Fibroblast of the aortic adventitia (primary cell): ENCODE data around the gene NPSR1. TPM values are rescaled to one million over a fixed set of nuclear protein-coding genes. Genes with fewer than 3 reads are reported as not detected.

ENCODE experiments used
- DNase-seq: peaks from one replicate; pipeline ENCODE4 v3.0.0-alpha.2; 2010; ENCODE audit warnings: low read depth
- H3K4me3 ChIP-seq: 2 replicates; pipeline ENCODE4 v1.5.1; 2011; ENCODE audit warnings: low read depth, mild to moderate bottlenecking, control low read depth, low read length, moderate library complexity
- total RNA-seq: library from RNA; depleted of rRNA; stranded (reverse); fragments of >200 nt; gene quantifications from 2 replicates; pipeline ENCODE4 v1.2.3, GENCODE V29; 2012; ENCODE audit warnings: low replicate concordance
- TF ChIP-seq, protein P1 (sequence below): IDR thresholded peaks from 2 replicates; pipeline ENCODE4 v1.5.1; 2011; ENCODE audit warnings: mild to moderate bottlenecking, low read length, control low read depth, inconsistent platforms; ENCODE audit not compliant: insufficient read depth

The NPSR1 gene
- total RNA-seq, 1 donor: not detected

DNA sequence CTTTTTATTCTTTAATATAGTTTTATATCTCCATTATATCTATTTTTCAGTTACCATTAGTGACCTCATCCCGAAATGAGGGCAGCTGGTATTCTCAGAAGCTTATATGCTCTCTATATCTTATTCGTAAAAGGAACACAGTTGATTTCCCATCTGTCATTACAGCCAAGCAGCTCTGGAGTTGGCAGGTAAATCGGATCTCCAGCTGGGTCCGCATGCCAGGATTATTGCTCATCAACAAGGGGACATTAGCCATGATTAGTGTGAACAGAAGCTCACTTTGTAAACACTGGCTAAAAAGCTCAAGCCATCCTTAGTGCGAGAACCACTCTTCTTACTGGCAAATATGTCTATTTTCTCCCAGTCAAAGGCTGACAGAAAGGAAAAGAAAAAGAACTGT, 180.3 kb downstream of the NPSR1 start:
- TF ChIP-seq, protein P1, sequence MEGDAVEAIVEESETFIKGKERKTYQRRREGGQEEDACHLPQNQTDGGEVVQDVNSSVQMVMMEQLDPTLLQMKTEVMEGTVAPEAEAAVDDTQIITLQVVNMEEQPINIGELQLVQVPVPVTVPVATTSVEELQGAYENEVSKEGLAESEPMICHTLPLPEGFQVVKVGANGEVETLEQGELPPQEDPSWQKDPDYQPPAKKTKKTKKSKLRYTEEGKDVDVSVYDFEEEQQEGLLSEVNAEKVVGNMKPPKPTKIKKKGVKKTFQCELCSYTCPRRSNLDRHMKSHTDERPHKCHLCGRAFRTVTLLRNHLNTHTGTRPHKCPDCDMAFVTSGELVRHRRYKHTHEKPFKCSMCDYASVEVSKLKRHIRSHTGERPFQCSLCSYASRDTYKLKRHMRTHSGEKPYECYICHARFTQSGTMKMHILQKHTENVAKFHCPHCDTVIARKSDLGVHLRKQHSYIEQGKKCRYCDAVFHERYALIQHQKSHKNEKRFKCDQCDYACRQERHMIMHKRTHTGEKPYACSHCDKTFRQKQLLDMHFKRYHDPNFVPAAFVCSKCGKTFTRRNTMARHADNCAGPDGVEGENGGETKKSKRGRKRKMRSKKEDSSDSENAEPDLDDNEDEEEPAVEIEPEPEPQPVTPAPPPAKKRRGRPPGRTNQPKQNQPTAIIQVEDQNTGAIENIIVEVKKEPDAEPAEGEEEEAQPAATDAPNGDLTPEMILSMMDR: no peak
- no peak for DNase-seq
- H3K4me3 ChIP-seq: no peak overlapping the region

DNA sequence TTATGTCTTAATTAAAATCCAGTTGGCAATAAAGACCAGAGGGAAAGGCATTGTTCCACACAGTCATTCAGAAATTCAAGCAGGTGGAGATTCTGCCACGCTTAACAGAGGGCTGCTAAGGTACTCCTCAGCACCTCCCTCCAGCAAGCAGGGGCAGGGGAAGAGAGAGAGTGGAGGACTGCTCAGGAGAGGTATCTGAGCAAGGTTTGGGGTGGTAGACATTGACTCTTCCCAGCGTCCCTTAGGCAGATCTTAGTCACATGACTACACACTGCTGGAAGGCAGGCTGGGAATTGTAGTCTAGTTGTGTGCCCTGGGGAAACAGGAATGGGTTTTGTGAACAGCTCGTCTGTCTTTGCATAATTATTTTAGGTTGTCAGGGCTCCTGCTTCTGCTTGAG, 181.6 kb downstream of the NPSR1 start:
- no peak overlapping the region for H3K4me3 ChIP-seq
- TF ChIP-seq, protein P1: no peak
- DNase-seq: no peak

DNA sequence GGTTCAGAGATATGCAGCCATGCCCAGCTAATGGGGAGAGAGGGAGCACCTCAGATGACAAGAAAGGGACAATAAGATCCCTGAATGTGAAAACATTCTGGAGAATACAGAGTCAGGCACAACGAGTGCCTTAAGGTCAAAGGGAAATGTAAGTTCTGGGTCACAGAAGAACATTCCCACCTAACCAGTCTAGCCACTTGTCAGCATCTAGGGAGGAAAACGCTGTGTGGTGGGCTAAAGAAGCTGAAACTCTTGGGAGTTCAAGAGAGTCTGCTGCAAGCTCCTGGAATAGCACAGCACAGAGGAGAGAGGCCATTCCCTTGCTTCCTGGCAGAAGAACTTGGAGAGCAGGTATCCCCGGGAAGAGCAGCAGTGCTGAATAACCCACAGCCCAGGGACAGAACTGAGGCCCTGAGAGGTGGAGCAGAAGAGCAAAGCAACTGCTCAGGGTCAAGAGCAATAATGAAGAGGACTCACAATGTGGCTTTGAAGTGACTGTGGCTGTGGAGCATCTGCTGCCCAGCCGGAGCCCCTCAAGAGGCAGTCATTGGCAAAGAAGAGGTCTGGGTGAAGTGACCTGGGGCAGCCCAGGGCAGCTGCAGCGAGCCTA, 182.3 kb downstream of the NPSR1 start:
- H3K4me3 ChIP-seq: no peak overlapping the region
- TF ChIP-seq, protein P1: no peak
- no peak for DNase-seq

DNA sequence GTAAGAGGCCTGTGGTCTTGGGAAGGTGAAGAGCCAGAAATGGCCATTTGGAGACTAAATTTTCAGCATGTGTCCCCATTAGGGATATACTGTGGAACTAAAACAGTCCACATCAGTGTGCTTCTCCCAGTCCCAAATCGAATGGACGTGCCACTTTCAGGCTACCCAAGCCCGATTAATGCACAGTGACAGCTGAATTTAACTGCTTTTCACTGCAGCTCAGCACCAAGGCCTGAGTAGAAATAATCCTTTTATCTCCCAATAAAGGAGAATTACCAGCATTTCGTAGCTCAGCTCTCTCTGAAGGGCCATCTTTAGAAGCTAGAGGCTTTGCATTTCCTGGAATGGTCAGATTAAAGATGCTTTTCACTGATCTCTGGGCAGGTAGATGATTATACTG, 183.3 kb downstream of the NPSR1 start:
- no peak overlapping the region for H3K4me3 ChIP-seq
- no peak for DNase-seq
- TF ChIP-seq, protein P1: no peak

DNA sequence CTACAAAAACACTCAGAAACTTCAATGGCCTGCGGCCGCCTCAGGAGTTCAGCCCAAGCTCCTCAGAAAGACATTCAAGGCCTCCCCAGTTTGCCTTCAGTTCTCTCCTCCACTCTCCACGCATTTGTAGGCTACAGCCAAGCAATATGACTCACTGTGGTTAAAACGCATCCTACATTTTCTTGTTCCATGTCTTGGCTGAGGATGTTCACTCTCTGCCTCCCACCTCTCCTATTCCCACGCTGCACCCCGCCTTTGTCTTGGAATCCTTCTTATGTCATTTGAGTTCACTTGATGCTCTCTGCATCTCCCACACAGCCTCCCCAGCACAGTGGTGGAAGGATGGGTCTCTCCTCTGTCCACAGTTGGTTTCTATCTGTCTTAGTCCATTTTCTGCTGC, 184.8 kb downstream of the NPSR1 start:
- no peak for DNase-seq
- no peak overlapping the region for H3K4me3 ChIP-seq
- TF ChIP-seq, protein P1: no peak

DNA sequence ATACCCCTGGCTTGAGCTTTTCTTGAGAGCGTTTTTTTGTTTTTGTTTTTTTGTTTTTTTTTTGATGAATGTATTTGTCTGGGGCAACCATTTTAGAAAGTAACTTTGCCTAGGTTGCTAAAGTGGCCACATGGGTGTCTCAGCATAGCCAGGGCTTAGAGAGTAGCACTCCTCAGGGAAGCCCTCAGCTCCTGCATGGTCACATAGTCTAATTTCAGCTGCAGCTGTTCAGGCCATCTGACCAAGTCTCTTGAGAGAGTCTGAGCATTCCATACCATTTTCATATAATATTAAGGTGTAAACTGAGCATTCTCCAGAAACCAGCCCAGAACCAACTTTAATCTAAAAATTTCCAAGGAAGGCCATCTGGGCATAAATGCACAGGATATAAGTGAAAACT, 186.4 kb downstream of the NPSR1 start:
- DNase-seq: no peak
- no peak overlapping the region for H3K4me3 ChIP-seq
- TF ChIP-seq, protein P1: no peak

DNA sequence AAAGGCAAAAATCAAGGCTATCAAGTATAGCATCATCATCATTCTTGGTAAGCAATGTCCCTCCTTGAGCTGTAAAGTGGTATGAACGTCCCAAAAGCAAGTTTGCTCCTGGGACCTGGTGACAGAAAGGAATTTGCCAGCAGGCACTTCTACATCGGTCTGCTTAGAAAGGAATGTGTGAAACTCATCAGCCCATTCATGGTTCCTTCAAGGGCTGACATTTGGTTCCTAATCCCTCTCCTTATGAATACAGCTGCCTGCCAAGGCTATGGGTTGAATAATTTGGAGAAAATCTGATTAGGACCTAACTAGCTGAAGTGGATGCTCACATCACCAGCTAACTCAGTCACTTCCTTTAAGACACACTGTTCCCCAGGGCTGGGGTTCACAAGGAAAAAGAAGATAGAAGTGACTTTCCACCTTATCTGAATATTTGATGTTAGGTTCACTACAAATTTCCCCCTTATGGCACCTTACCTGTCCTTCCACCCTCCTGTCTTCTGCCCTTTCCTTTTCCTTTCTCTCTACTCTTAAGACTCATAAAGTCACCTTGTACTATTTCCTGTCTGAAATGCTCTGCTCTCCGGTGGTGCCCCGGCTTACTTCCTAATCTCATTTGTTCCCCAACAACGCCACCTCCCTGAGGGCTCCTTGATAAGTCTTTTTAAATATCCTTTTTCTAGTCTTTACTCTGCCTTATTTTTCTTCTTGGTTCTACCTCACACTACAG, 187.1 kb downstream of the NPSR1 start:
- no peak overlapping the region for H3K4me3 ChIP-seq
- DNase-seq: no peak
- TF ChIP-seq, protein P1: no peak
